GM12878 (cell line): Measurements from ENCODE around the gene SERPINA9. TPM values are rescaled to one million over a fixed set of nuclear protein-coding genes. Genes with fewer than 3 reads are reported as not detected.

Experiments
- ATAC-seq: fragments of 200-7000 bp; cut with Tn5 transposase; 3 replicates; pipeline ENCODE4 v1.9.1; 2020; ENCODE audit warnings: mild to moderate bottlenecking, moderate library complexity
- BruUV-seq: library from RNA; stranded (reverse); fragments of 400-500 nt; replicated peaks from 2 replicates; lab custom pipeline; 2021; lab: Mats Ljungman, UMichigan
- CTCF ChIA-PET: fragments of 300-600 bp; sonication (Branson Sonifier 250); formaldehyde crosslinking; extraction: SDS; loops from one replicate; lab custom pipeline; 2021; ENCODE audit warnings: inconsistent platforms; lab: Yijun Ruan, JAX
- POLR2A ChIA-PET: fragments of 350-600 bp; formaldehyde crosslinking; extraction: SDS; loops from one replicate; lab custom pipeline; 2021; ENCODE audit warnings: inconsistent platforms; lab: Charles Lee
- RAD21 ChIA-PET: fragments of 300-600 bp; sonication (Branson Sonifier 250); formaldehyde crosslinking; loops from one replicate; lab custom pipeline; 2023; ENCODE audit warnings: antibody characterized with exemption; ENCODE audit not compliant: unreplicated experiment; lab: Charles Lee
- SMC1A ChIA-PET: fragments of 300-600 bp; sonication (Branson Sonifier 250); formaldehyde crosslinking; loops from one replicate; lab custom pipeline; 2023; ENCODE audit not compliant: unreplicated experiment, uncharacterized antibody; lab: Charles Lee
- DNase-seq: peaks from one replicate; pipeline ENCODE4 v3.0.0-alpha.2; 2011; ENCODE audit warnings: low read depth, low spot score
- FAIRE-seq: peaks from 3 replicates; lab custom pipeline; 2011; peaks lifted over from hg19 to GRCh38; lab: Jason Lieb, UNC
- H2AFZ ChIP-seq: 2 replicates; pipeline ENCODE4 v1.6.0; 2011; ENCODE audit warnings: low read depth, low read length, control low read depth; ENCODE audit not compliant: control insufficient read depth
- H3K27ac ChIP-seq: 2 replicates; pipeline ENCODE4 v1.5.1; 2011; ENCODE audit warnings: control low read depth; ENCODE audit not compliant: control insufficient read depth, insufficient read depth
- H3K27me3 ChIP-seq, 2 experiments: replicated peaks in 1 of 2; 2 replicates each; pipeline versions ENCODE4 v1.6.0 to v1.6.1; 2011; ENCODE audit warnings: low read length in 1 of 2; ENCODE audit not compliant: control insufficient read depth in 2 of 2, insufficient read depth in 2 of 2
- H3K36me3 ChIP-seq, 2 experiments: 2 replicates each; pipeline ENCODE4 v1.5.1; 2011; ENCODE audit warnings: low read length in 1 of 2; ENCODE audit not compliant: control insufficient read depth in 2 of 2, insufficient read depth in 2 of 2
- H3K4me1 ChIP-seq: 2 replicates; pipeline ENCODE4 v1.6.1; 2011; ENCODE audit warnings: mild to moderate bottlenecking, low read length, moderate library complexity, mixed read lengths; ENCODE audit not compliant: control insufficient read depth, insufficient read depth
- H3K4me2 ChIP-seq: 2 replicates; pipeline ENCODE4 v1.6.0; 2011; ENCODE audit warnings: control low read depth; ENCODE audit not compliant: control insufficient read depth, insufficient read depth
- H3K4me3 ChIP-seq: fragments of 200-600 bp; sonication (generic); 2 replicates; pipeline ENCODE4 v1.5.1; 2016
- H3K79me2 ChIP-seq: 2 replicates; pipeline ENCODE4 v1.6.0; 2011; ENCODE audit warnings: low read length; ENCODE audit not compliant: control insufficient read depth, insufficient read depth
- H3K9ac ChIP-seq: 2 replicates; pipeline ENCODE4 v1.8.0; 2011; ENCODE audit warnings: low read length, control low read depth, mixed read lengths; ENCODE audit not compliant: control insufficient read depth, insufficient read depth
- H3K9me3 ChIP-seq: replicated peaks from 3 replicates; pipeline ENCODE4 v1.5.1; 2011; ENCODE audit warnings: mild to moderate bottlenecking, low read length; ENCODE audit not compliant: control insufficient read depth, insufficient read depth
- H4K20me1 ChIP-seq: 2 replicates; pipeline ENCODE4 v1.6.0; 2011; ENCODE audit not compliant: control insufficient read depth, insufficient read depth
- ATF2 ChIP-seq: IDR thresholded peaks from 2 replicates; pipeline ENCODE4 v1.6.1; 2012; ENCODE audit warnings: low read length, inconsistent platforms
- CTCF ChIP-seq, 3 experiments: IDR thresholded peaks in 2 of 3; conservative IDR thresholded peaks in 1 of 3; 2 replicates each; pipeline ENCODE4 v1.5.1; 2011; ENCODE audit warnings: low read depth in 3 of 3, low read length in 3 of 3, mild to moderate bottlenecking in 3 of 3, control low read depth in 2 of 3, moderate library complexity in 2 of 3, inconsistent platforms in 1 of 3, mixed read lengths in 1 of 3; ENCODE audit not compliant: control insufficient read depth in 2 of 3, insufficient read depth in 1 of 3; ENCODE audit errors: extremely low read depth in 1 of 3
- E2F4 ChIP-seq: IDR thresholded peaks from 2 replicates; pipeline ENCODE4 v1.6.1; 2012; ENCODE audit warnings: low read depth, low read length, improper control_type of control experiment
- HDGF ChIP-seq: fragments of 450-650 bp; IDR thresholded peaks from 2 replicates; pipeline ENCODE4 v1.6.1; 2016; ENCODE audit warnings: antibody characterized with exemption
- MYB ChIP-seq: fragments of 150-350 bp; IDR thresholded peaks from 2 replicates; pipeline ENCODE4 v1.6.1; 2014; ENCODE audit warnings: mild to moderate bottlenecking, low read depth, low read length, borderline replicate concordance
- NFYB ChIP-seq: IDR thresholded peaks from 2 replicates; pipeline ENCODE4 v1.6.1; 2011; ENCODE audit warnings: low read depth, mild to moderate bottlenecking, low read length, improper control_type of control experiment, moderate library complexity; ENCODE audit not compliant: insufficient read depth
- NR2C2 ChIP-seq: IDR thresholded peaks from 2 replicates; pipeline ENCODE4 v1.6.1; 2011; ENCODE audit warnings: borderline replicate concordance, low read depth; ENCODE audit not compliant: control insufficient read depth, insufficient read length
- RAD21 ChIP-seq: IDR thresholded peaks from 2 replicates; pipeline ENCODE4 v1.6.1; 2011; ENCODE audit warnings: mild to moderate bottlenecking, low read depth, low read length, moderate library complexity; ENCODE audit not compliant: insufficient read depth
- SMC3 ChIP-seq: IDR thresholded peaks from 2 replicates; pipeline ENCODE4 v1.6.1; 2011; ENCODE audit warnings: low read length, improper control_type of control experiment, borderline replicate concordance
- SPI1 ChIP-seq: IDR thresholded peaks from 2 replicates; pipeline ENCODE4 v1.6.1; 2011; ENCODE audit warnings: low read depth, mild to moderate bottlenecking, low read length, moderate library complexity, borderline replicate concordance; ENCODE audit not compliant: insufficient read depth
- SUPT20H ChIP-seq: IDR thresholded peaks from 2 replicates; pipeline ENCODE4 v1.6.1; 2011; ENCODE audit warnings: low read depth, mild to moderate bottlenecking, low read length, moderate library complexity, borderline replicate concordance; ENCODE audit not compliant: control insufficient read depth
- WGBS: methylation state at CpG from one replicate; pipeline ENCODE4 v1.1.6; 2016; ENCODE audit warnings: low lambda C conversion rate; ENCODE audit not compliant: insufficient replicate concordance, insufficient coverage; ENCODE audit errors: missing lambda C conversion rate; 5-methylcytosine and 5-hydroxymethylcytosine counted together
- in situ Hi-C: fragments of 300-500 bp; cut with MboI; formaldehyde crosslinking; loops from 9 replicates; pipeline ENCODE4 v1.14.3; 2018; ENCODE audit warnings: mixed read lengths
- intact Hi-C: fragments of 100-400 bp; cut with micrococcal nuclease; formaldehyde crosslinking; loops from one replicate; pipeline ENCODE4 v1.14.2; 2022; ENCODE audit not compliant: unreplicated experiment
- polyA plus RNA-seq, 11 experiments: library from polyadenylated mRNA; depleted of rRNA in 4 of 11; unstranded in 6 of 11; stranded (reverse) in 5 of 11; fragments of >200 nt; fragmentation: Nextera tagmentation in 4 of 11; fragmentation: Illumina TruSeq in 1 of 11; extraction: Ambion mirVana in 4 of 11; extraction: Trizol in 1 of 11; gene quantifications; 1 replicate in 1 of 11; 2 replicates in 10 of 11; pipeline versions ENCODE4 v1.2.1 to v1.2.3, GENCODE V29; 2011 to 2016; ENCODE audit warnings: inconsistent platforms in 2 of 11, missing spikeins in 2 of 11, low read depth in 1 of 11
- total RNA-seq, 4 experiments: library from RNA; depleted of rRNA in 3 of 4; stranded (reverse); fragments of >200 nt in 3 of 4; fragmentation: Illumina TruSeq in 1 of 4; extraction: Trizol in 1 of 4; gene quantifications; 2 replicates each; pipeline versions ENCODE4 v1.2.1 to v1.2.3, GENCODE V29; 2013 to 2021

SERPINA9 gene
- total and polyA plus RNA-seq, 10 of the 15 experiments (the other 5 are each of a cell fraction or from before 2014, with no cell fraction given) = 0.05 TPM; not detected in 9

- TF ChIP-seq CTCF (IDR thresholded peaks at IDR 0.05 in 2 of 3, conservative IDR thresholded peaks at IDR 0.05 in 1 of 3; ENCODE audit: control insufficient read depth in 2 of 3, extremely low read depth in 1 of 3, insufficient read depth in 1 of 3, low read depth in 3 of 3, low read length in 3 of 3) (no peak), SPI1 (no peak), MYB (no peak), ATF2 (no peak), NFYB (no peak), RAD21 (no peak)
These were observed 45.5 kb upstream of the SERPINA9 start (continued) for GRCh38 chr14:94521375-94522114.

GRCh38 chr14:94517641-94518257, 41.8 kb upstream of the SERPINA9 start:
- ChIA-PET CTCF (no interaction called here), SMC1A (no interaction called here), RAD21 (no interaction called here), POLR2A (no interaction called here)
- Histone ChIP-seq H3K27me3 (peaks cover 0 to 6% of the 10 kb centered on the region in 2 experiments; a peak in 1 of 4 replicates), H3K4me3 (no peak overlapping the region), H3K4me1 (no peaks in the 10 kb centered on the region), H3K9ac (no peak overlapping the region), H3K79me2 (no peaks in the 10 kb centered on the region), H3K36me3 (no peaks in the 10 kb centered on the region), H4K20me1 (no peaks in the 10 kb centered on the region), H2AFZ (no peak overlapping the region), H3K4me2 (no peak overlapping the region), H3K27ac (no peak overlapping the region), H3K9me3 (no peaks in the 10 kb centered on the region; the same call in 2 of the 3 replicates)
- FAIRE-seq (no peak), DNase-seq (no peak), ATAC-seq (no peak)
- in situ Hi-C loops (no loop called here), intact Hi-C loops (no loop called here)
- BruUV-seq = no TSS peak
- WGBS = 41% methylated on average over 7 of the region's 7 CpGs
- TF ChIP-seq HDGF (no peak), SMC3 (no peak), E2F4 (no peak), SUPT20H (no peak), NR2C2 (no peak)
